K562 (cell line): ENCODE results near the gene PNPO. TPM values are rescaled to one million over a fixed set of nuclear protein-coding genes. Genes with fewer than 3 reads are reported as not detected.

Experiments used
- ATAC-seq: fragments of 200-7000 bp; cut with Tn5 transposase; 3 replicates; pipeline ENCODE4 v1.9.1; 2020; ENCODE audit warnings: moderate library complexity
- BruUV-seq: library from RNA; stranded (reverse); fragments of 400-500 nt; replicated peaks from 2 replicates; lab custom pipeline; 2021; lab: Mats Ljungman, UMichigan
- CTCF ChIA-PET: fragments of 300-600 bp; formaldehyde crosslinking; extraction: SDS; loops from one replicate; lab custom pipeline; 2021; ENCODE audit warnings: low intra/inter-chr PET ratio; lab: Yijun Ruan, JAX
- POLR2A ChIA-PET: fragments of 300-600, 350-650 bp; sonication (Branson Sonifier 250); formaldehyde crosslinking; extraction: SDS; loops from one replicate; lab custom pipeline; 2021; ENCODE audit warnings: antibody characterized with exemption, inconsistent platforms; lab: Yijun Ruan, JAX
- DNase-seq, 4 experiments: peaks; one replicate each; pipeline versions ENCODE4 v3.0.0 to v3.0.0-alpha.2; 2011 to 2018; ENCODE audit warnings: low spot score in 3 of 4, mixed read lengths in 3 of 4; ENCODE audit errors: extremely low read depth in 1 of 4
- FAIRE-seq: peaks from 2 replicates; lab custom pipeline; 2011; peaks lifted over from hg19 to GRCh38; lab: Jason Lieb, UNC
- H2AFZ ChIP-seq: 2 replicates; pipeline ENCODE4 v1.6.0; 2011; ENCODE audit warnings: low read depth, low read length, control low read depth, inconsistent platforms
- H3K27ac ChIP-seq: fragments of 200-600 bp; 3 replicates; pipeline ENCODE4 v1.8.0; 2011; ENCODE audit warnings: low read depth, mild to moderate bottlenecking, control low read depth, inconsistent platforms, low read length, moderate library complexity, mixed read lengths; ENCODE audit errors: extremely low read depth
- H3K27me3 ChIP-seq, 2 experiments: fragments of 300-600 bp in 1 of 2; 2 replicates in 1 of 2; 3 replicates in 1 of 2; pipeline versions ENCODE4 v1.6.0 to v1.8.0; 2011; ENCODE audit warnings: inconsistent platforms in 2 of 2, low read length in 2 of 2, mild to moderate bottlenecking in 1 of 2, mixed read lengths in 1 of 2, moderate library complexity in 1 of 2; ENCODE audit not compliant: control insufficient read depth in 2 of 2, insufficient read depth in 2 of 2
- H3K36me3 ChIP-seq: fragments of 300-600 bp; 3 replicates; pipeline ENCODE4 v1.8.0; 2011; ENCODE audit warnings: mild to moderate bottlenecking, low read length, inconsistent platforms; ENCODE audit not compliant: control insufficient read depth, insufficient read depth
- H3K4me1 ChIP-seq, 2 experiments: fragments of 200-600 bp in 1 of 2; replicated peaks in 1 of 2; 2 replicates in 1 of 2; 3 replicates in 1 of 2; pipeline versions ENCODE4 v1.5.1 to v1.8.0; 2011; ENCODE audit warnings: inconsistent platforms in 2 of 2, low read length in 2 of 2, mild to moderate bottlenecking in 1 of 2, mixed read lengths in 1 of 2, moderate library complexity in 1 of 2; ENCODE audit not compliant: control insufficient read depth in 2 of 2, insufficient read depth in 2 of 2
- H3K4me2 ChIP-seq: 2 replicates; pipeline ENCODE4 v1.6.1; 2011; ENCODE audit warnings: low read length, control low read depth, inconsistent platforms, mixed read lengths; ENCODE audit not compliant: insufficient read depth
- H3K4me3 ChIP-seq: fragments of 200-600 bp; sonication (generic), shearing (Covaris generic); 2 replicates; pipeline ENCODE4 v1.5.1; 2016; ENCODE audit warnings: control low read depth, inconsistent platforms
- H3K79me2 ChIP-seq: fragments of 200-600 bp; 3 replicates; pipeline ENCODE4 v1.8.0; 2011; ENCODE audit warnings: low read length, inconsistent platforms; ENCODE audit not compliant: control insufficient read depth, insufficient read depth
- H3K9ac ChIP-seq, 2 experiments: 2 replicates each; pipeline versions ENCODE4 v1.6.0 to v1.6.1; 2011; ENCODE audit warnings: low read depth in 2 of 2, low read length in 2 of 2, control low read depth in 1 of 2, inconsistent platforms in 1 of 2, mild to moderate bottlenecking in 1 of 2, mixed read lengths in 1 of 2; ENCODE audit not compliant: insufficient read depth in 1 of 2
- H3K9me1 ChIP-seq: one replicate; pipeline ENCODE4 v1.6.0; 2011; ENCODE audit warnings: inconsistent platforms, mild to moderate bottlenecking, low read length, moderate library complexity; ENCODE audit not compliant: control insufficient read depth, insufficient read depth
- H3K9me3 ChIP-seq: replicated peaks from 2 replicates; pipeline ENCODE4 v1.5.1; 2011; ENCODE audit warnings: low read depth, low read length, inconsistent platforms; ENCODE audit not compliant: control insufficient read depth, insufficient read depth
- H4K20me1 ChIP-seq: replicated peaks from 2 replicates; pipeline ENCODE4 v1.6.1; 2011; ENCODE audit warnings: low read length, inconsistent platforms, mixed read lengths; ENCODE audit not compliant: control insufficient read depth, insufficient read depth
- ADNP ChIP-seq: fragments of 200-800 bp; sonication (Bioruptor generic); IDR thresholded peaks from 2 replicates; pipeline ENCODE4 v1.6.1; 2016; ENCODE audit warnings: missing genetic modification characterization, missing compliant biosample characterization
- DACH1 ChIP-seq: fragments of 450-650 bp; IDR thresholded peaks from 2 replicates; pipeline ENCODE4 v1.6.1; 2018; ENCODE audit not compliant: partially characterized antibody
- FOXP1 ChIP-seq: sonication (generic); formaldehyde crosslinking; IDR thresholded peaks from 2 replicates; pipeline ENCODE4 v1.8.0; 2022; ENCODE audit warnings: mild to moderate bottlenecking, missing genetic modification reagents
- FUS ChIP-seq: fragments of 200-400 bp; formaldehyde crosslinking; optimal IDR thresholded peaks from 2 replicates; pipeline ENCODE3; 2017; ENCODE audit warnings: low read depth, low read length
- KAT2B ChIP-seq: IDR thresholded peaks from one replicate; pipeline ENCODE4 v1.6.1; 2012; ENCODE audit warnings: low read depth, mild to moderate bottlenecking, control low read depth, inconsistent platforms, low read length, moderate library complexity
- MTA2 ChIP-seq: fragments of 450-650 bp; IDR thresholded peaks from 2 replicates; pipeline ENCODE4 v1.6.1; 2016; ENCODE audit warnings: low read depth
- POLR2B ChIP-seq: fragments of 450-650 bp; IDR thresholded peaks from 2 replicates; pipeline ENCODE4 v1.6.1; 2018; ENCODE audit warnings: low read depth; ENCODE audit not compliant: partially characterized antibody
- PYGO2 ChIP-seq: fragments of 450-650 bp; IDR thresholded peaks from 2 replicates; pipeline ENCODE4 v1.6.1; 2016; ENCODE audit warnings: mild to moderate bottlenecking, missing genetic modification characterization, moderate library complexity, missing compliant biosample characterization
- SMARCA4 ChIP-seq: fragments of 450-650 bp; IDR thresholded peaks from 2 replicates; pipeline ENCODE4 v1.6.1; 2016
- TCF7 ChIP-seq: sonication (generic); IDR thresholded peaks from 2 replicates; pipeline ENCODE4 v1.6.1; 2016; ENCODE audit warnings: antibody characterized with exemption, borderline replicate concordance
- TOE1 ChIP-seq, 2 experiments: fragments of 450-650 bp in 1 of 2; sonication (generic) in 1 of 2; formaldehyde crosslinking in 1 of 2; IDR thresholded peaks; 2 replicates each; pipeline versions ENCODE4 v1.7.1 to v1.8.0; 2016 to 2022; ENCODE audit warnings: borderline replicate concordance in 2 of 2, mild to moderate bottlenecking in 2 of 2, antibody characterized with exemption in 1 of 2, inconsistent platforms in 1 of 2, low read depth in 1 of 2, missing genetic modification reagents in 1 of 2, moderate library complexity in 1 of 2
- U2AF2 ChIP-seq: fragments of 200-400 bp; formaldehyde crosslinking; optimal IDR thresholded peaks from 2 replicates; pipeline ENCODE3; 2017; ENCODE audit warnings: low read depth, mild to moderate bottlenecking, low read length
- ZSCAN32 ChIP-seq: fragments of 450-650 bp; formaldehyde crosslinking; IDR thresholded peaks from 2 replicates; pipeline ENCODE4 v1.4.0; 2020; ENCODE audit warnings: mild to moderate bottlenecking, moderate library complexity
- in situ Hi-C: fragments of 300-500 bp; cut with MboI; formaldehyde crosslinking; loops from 4 replicates; pipeline ENCODE4 v1.15.0; 2018; ENCODE audit warnings: inconsistent platforms, mixed read lengths
- intact Hi-C: fragments of 100-400 bp; cut with micrococcal nuclease; formaldehyde crosslinking; loops from 2 replicates; pipeline ENCODE4 v1.14.2; 2022
- polyA plus RNA-seq, 8 experiments: library from polyadenylated mRNA; depleted of rRNA in 4 of 8; stranded (reverse) in 5 of 8; unstranded in 3 of 8; fragments of >200 nt; fragmentation: Nextera tagmentation in 2 of 8; fragmentation: Illumina TruSeq in 1 of 8; extraction: Ambion mirVana in 2 of 8; extraction: Trizol in 1 of 8; gene quantifications; 2 replicates each; pipeline versions ENCODE4 v1.2.1 to v1.2.3, GENCODE V29; 2011 to 2014; ENCODE audit warnings: inconsistent platforms in 1 of 8, missing spikeins in 1 of 8
- total RNA-seq, 7 experiments: library from RNA; depleted of rRNA in 6 of 7; stranded (reverse); fragments of >200 nt in 6 of 7; fragmentation: Illumina TruSeq in 2 of 7; extraction: Trizol in 2 of 7; gene quantifications; 2 replicates each; pipeline versions ENCODE4 v1.2.1 to v1.2.3, GENCODE V29; 2011 to 2021; ENCODE audit warnings: low replicate concordance in 1 of 7
- TF ChIP-seq, protein P1 (sequence below): fragments of 450-650 bp; IDR thresholded peaks from 2 replicates; pipeline ENCODE4 v1.6.1; 2017; ENCODE audit warnings: mild to moderate bottlenecking, moderate library complexity
- TF ChIP-seq, protein P2 (sequence below): fragments of 450-650 bp; IDR thresholded peaks from 2 replicates; pipeline ENCODE4 v1.7.1; 2018; ENCODE audit warnings: mild to moderate bottlenecking, low read depth; ENCODE audit not compliant: partially characterized antibody

Gene PNPO
- total and polyA plus RNA-seq, 9 of the 15 experiments (the other 6 are each of a cell fraction or from before 2014, with no cell fraction given), result 16.6 to 39.0 (median 27.4) TPM

DNA sequence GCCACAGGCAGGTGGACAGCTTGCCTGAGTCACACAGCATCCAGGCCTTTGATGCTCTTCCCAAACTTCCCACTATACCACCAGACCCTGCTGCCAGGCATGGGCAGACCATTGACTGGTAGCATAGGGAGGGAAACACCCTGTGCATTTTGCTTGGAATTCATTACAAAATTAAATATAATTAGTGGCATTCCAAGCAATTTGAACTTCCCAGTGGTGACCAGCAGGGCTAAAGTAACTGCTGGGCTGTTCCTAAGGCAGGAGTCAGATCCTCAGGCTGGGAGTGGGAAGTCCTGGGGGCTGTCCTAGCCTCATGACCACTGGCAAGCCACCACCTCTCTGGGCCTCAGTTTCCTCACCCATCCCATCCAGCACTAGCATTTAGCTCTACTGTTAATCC, 12.5 kb downstream of the PNPO start:
- H3K9me3 ChIP-seq, result no peaks in the 10 kb centered on the region
- peaks cover 13% of the 10 kb centered on the region for H3K36me3 ChIP-seq
- DNase-seq (no peak), FAIRE-seq (no peak), ATAC-seq (no peak)
- H3K9me1 ChIP-seq, result no peaks in the 10 kb centered on the region
- H3K4me1 ChIP-seq, result peaks cover 15 to 20% of the 10 kb centered on the region in 2 experiments
- no peak overlapping the region for H3K27ac ChIP-seq
- ChIA-PET CTCF (no interaction called here), POLR2A (interaction anchor here (0.6 to 1.2 kb wide), 5 partner anchors 12 to 782 kb away, joined by 3 read pairs; no protein-coding TSS in a partner anchor)
- BruUV-seq, result no TSS peak
- in situ Hi-C loops (loop anchor here (5.0 kb wide), 1 partner anchor 63 kb away; no protein-coding TSS in a partner anchor), intact Hi-C loops (no loop called here)
- H3K4me3 ChIP-seq, result no peak overlapping the region
- no peak overlapping the region for H2AFZ ChIP-seq
- H3K9ac ChIP-seq, result no peak overlapping the region
- H3K79me2 ChIP-seq, result no peaks in the 10 kb centered on the region
- H3K4me2 ChIP-seq, result no peak overlapping the region
- no peaks in the 10 kb centered on the region for H3K27me3 ChIP-seq
- no peaks in the 10 kb centered on the region for H4K20me1 ChIP-seq
- TF ChIP-seq, protein P1, sequence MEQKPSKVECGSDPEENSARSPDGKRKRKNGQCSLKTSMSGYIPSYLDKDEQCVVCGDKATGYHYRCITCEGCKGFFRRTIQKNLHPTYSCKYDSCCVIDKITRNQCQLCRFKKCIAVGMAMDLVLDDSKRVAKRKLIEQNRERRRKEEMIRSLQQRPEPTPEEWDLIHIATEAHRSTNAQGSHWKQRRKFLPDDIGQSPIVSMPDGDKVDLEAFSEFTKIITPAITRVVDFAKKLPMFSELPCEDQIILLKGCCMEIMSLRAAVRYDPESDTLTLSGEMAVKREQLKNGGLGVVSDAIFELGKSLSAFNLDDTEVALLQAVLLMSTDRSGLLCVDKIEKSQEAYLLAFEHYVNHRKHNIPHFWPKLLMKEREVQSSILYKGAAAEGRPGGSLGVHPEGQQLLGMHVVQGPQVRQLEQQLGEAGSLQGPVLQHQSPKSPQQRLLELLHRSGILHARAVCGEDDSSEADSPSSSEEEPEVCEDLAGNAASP, result no peak
- TF ChIP-seq KAT2B, result no peak
- no peak for TF ChIP-seq POLR2B
- TF ChIP-seq, protein P2, sequence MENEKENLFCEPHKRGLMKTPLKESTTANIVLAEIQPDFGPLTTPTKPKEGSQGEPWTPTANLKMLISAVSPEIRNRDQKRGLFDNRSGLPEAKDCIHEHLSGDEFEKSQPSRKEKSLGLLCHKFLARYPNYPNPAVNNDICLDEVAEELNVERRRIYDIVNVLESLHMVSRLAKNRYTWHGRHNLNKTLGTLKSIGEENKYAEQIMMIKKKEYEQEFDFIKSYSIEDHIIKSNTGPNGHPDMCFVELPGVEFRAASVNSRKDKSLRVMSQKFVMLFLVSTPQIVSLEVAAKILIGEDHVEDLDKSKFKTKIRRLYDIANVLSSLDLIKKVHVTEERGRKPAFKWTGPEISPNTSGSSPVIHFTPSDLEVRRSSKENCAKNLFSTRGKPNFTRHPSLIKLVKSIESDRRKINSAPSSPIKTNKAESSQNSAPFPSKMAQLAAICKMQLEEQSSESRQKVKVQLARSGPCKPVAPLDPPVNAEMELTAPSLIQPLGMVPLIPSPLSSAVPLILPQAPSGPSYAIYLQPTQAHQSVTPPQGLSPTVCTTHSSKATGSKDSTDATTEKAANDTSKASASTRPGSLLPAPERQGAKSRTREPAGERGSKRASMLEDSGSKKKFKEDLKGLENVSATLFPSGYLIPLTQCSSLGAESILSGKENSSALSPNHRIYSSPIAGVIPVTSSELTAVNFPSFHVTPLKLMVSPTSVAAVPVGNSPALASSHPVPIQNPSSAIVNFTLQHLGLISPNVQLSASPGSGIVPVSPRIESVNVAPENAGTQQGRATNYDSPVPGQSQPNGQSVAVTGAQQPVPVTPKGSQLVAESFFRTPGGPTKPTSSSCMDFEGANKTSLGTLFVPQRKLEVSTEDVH, result no peak
- TF ChIP-seq MTA2, result no peak
- no peak for TF ChIP-seq TOE1 (IDR thresholded peaks at IDR 0.05; ENCODE audit: borderline replicate concordance)
- TF ChIP-seq TOE1 (CRISPR knock-in tag; IDR thresholded peaks at IDR 0.05; ENCODE audit: borderline replicate concordance, low read depth), result no peak
- TF ChIP-seq FOXP1 (CRISPR knock-in tag), result no peak
- TF ChIP-seq U2AF2, result no peak
- TF ChIP-seq ZSCAN32 (CRISPR knock-in tag), result no peak
- no peak for TF ChIP-seq PYGO2 (tag)
- no peak for TF ChIP-seq SMARCA4
- no peak for TF ChIP-seq TCF7
- TF ChIP-seq DACH1, result no peak
- TF ChIP-seq FUS, result no peak
- TF ChIP-seq ADNP (tag), result no peak
